Neutrophil (primary cell): Measurements from ENCODE around the gene UBE2J1.

Source experiments
- H3K27ac ChIP-seq: fragments of 200-600 bp; sonication (generic); 2 replicates; pipeline ENCODE4 v1.5.1; 2016; ENCODE audit warnings: mild to moderate bottlenecking, moderate library complexity
- H3K27me3 ChIP-seq: fragments of 200-600 bp; sonication (generic); 2 replicates; pipeline ENCODE4 v1.6.0; 2016; ENCODE audit warnings: mild to moderate bottlenecking
- H3K36me3 ChIP-seq: fragments of 200-600 bp; sonication (generic); 2 replicates; pipeline ENCODE4 v1.5.1; 2017
- H3K4me1 ChIP-seq, 2 experiments: fragments of 200-600 bp in 1 of 2; sonication (generic) in 1 of 2; 1 replicate in 1 of 2; 2 replicates in 1 of 2; pipeline versions ENCODE4 v1.5.1 to v1.6.1; 2013 to 2016; ENCODE audit warnings: low read depth in 1 of 2, low read length in 1 of 2, mild to moderate bottlenecking in 1 of 2, moderate library complexity in 1 of 2; ENCODE audit not compliant: control insufficient read depth in 1 of 2, insufficient read depth in 1 of 2
- H3K4me3 ChIP-seq, 2 experiments: fragments of 200-600 bp in 1 of 2; sonication (generic) in 1 of 2; 1 replicate in 1 of 2; 2 replicates in 1 of 2; pipeline ENCODE4 v1.5.1; 2013 to 2016; ENCODE audit warnings: low read depth in 1 of 2, low read length in 1 of 2, mild to moderate bottlenecking in 1 of 2, moderate library complexity in 1 of 2
- H3K9me3 ChIP-seq: fragments of 200-600 bp; sonication (generic); 2 replicates; pipeline ENCODE4 v1.5.1; 2016
- CTCF ChIP-seq: fragments of 200-600 bp; sonication (generic); IDR thresholded peaks from 2 replicates; pipeline ENCODE4 v1.5.1; 2016; ENCODE audit warnings: antibody characterized with exemption

The UBE2J1 gene

GRCh38 chr6:89281779-89282246, 70.7 kb downstream of the UBE2J1 start:
- H3K36me3 ChIP-seq: no peaks in the 10 kb centered on the region
- TF ChIP-seq CTCF: peak; percentile 87
- no peak overlapping the region for H3K4me3 ChIP-seq
- H3K4me1 ChIP-seq: peaks cover 0 to 2% of the 10 kb centered on the region in 2 experiments
- H3K27me3 ChIP-seq: no peaks in the 10 kb centered on the region
- H3K27ac ChIP-seq: no peak overlapping the region
- no peaks in the 10 kb centered on the region for H3K9me3 ChIP-seq

- no peak for TF ChIP-seq CTCF
- no peaks in the 10 kb centered on the region for H3K36me3 ChIP-seq
- H3K9me3 ChIP-seq: no peaks in the 10 kb centered on the region
- no peak overlapping the region for H3K27ac ChIP-seq
- H3K4me3 ChIP-seq: no peak overlapping the region
- no peaks in the 10 kb centered on the region for H3K27me3 ChIP-seq
- H3K4me1 ChIP-seq: peaks cover 0 to 2% of the 10 kb centered on the region in 2 experiments
These were observed 73.6 kb downstream of the UBE2J1 start for GRCh38 chr6:89278956-89279355.
